CD4-positive, alpha-beta T cell treated with Interleukin-6 for 4 hours (primary cell): ENCODE results near the gene CCNL1.
"Not testable (repeated sequence)": the region's sequence is repeated elsewhere in the genome, so short reads cannot be mapped to it uniquely, and the experiment has no call there.

ENCODE experiments used
- DNase-seq: peaks from one replicate; pipeline ENCODE4 v3.0.0-alpha.2; 2020; ENCODE audit warnings: mixed read lengths

CCNL1 gene

GRCh38 chr3:157170861-157171260 lies 10.9 kb upstream of the CCNL1 start:
- DNase-seq = no peak

GRCh38 chr3:157167371-157168042 lies 7.6 kb upstream of the CCNL1 start:
- no peak for DNase-seq

GRCh38 chr3:157166561-157166960 lies 6.6 kb upstream of the CCNL1 start:
- DNase-seq = no peak

- no peak for DNase-seq
Measured at GRCh38 chr3:157166115-157166514, 6.2 kb upstream of the CCNL1 start.

GRCh38 chr3:157163217-157163953 lies 3.4 kb upstream of the CCNL1 start:
- no peak for DNase-seq

- DNase-seq = not testable (repeated sequence)
Measured at GRCh38 chr3:157162620-157163019, 2.7 kb upstream of the CCNL1 start.

GRCh38 chr3:157160658-157161424 lies 894 bp upstream of the CCNL1 start:
- DNase-seq = no peak

GRCh38 chr3:157159037-157159761 lies 748 bp downstream of the CCNL1 start:
- DNase-seq = peak; percentile 76

- no peak for DNase-seq
Measured at GRCh38 chr3:157157836-157158235, 2.1 kb downstream of the CCNL1 start.

- no peak for DNase-seq
Measured at GRCh38 chr3:157156837-157157635, 2.9 kb downstream of the CCNL1 start.

- DNase-seq = no peak
Measured at GRCh38 chr3:157155591-157155990, 4.4 kb downstream of the CCNL1 start.

- no peak for DNase-seq
Measured at GRCh38 chr3:157154563-157155330, 5.2 kb downstream of the CCNL1 start.

- no peak for DNase-seq
Measured at GRCh38 chr3:157152930-157153329, 7.0 kb downstream of the CCNL1 start.

GRCh38 chr3:157152438-157152837 lies 7.5 kb downstream of the CCNL1 start:
- DNase-seq = no peak

- DNase-seq = no peak
Measured at GRCh38 chr3:157151627-157152026, 8.3 kb downstream of the CCNL1 start.

GRCh38 chr3:157151151-157151550 lies 8.8 kb downstream of the CCNL1 start:
- no peak for DNase-seq

GRCh38 chr3:157149136-157149696 lies 10.7 kb downstream of the CCNL1 start:
- no peak for DNase-seq

- DNase-seq = no peak
Measured at GRCh38 chr3:157148196-157148889, 11.6 kb downstream of the CCNL1 start.

- no peak for DNase-seq
Measured at GRCh38 chr3:157147099-157147803, 12.7 kb downstream of the CCNL1 start.
